GM12865 (cell line): ENCODE measurements around the gene KCNT1.

ENCODE experiments used
- DNase-seq: peaks from one replicate; pipeline ENCODE4 v3.0.0; 2010; ENCODE audit warnings: low read depth
- H3K4me3 ChIP-seq: 2 replicates; pipeline ENCODE4 v1.5.1; 2011; ENCODE audit warnings: mild to moderate bottlenecking, low read depth, low read length, control low read depth
- TF ChIP-seq, protein P1 (sequence below): IDR thresholded peaks from 2 replicates; pipeline ENCODE4 v1.5.1; 2011; ENCODE audit warnings: low read length, control low read depth, low read depth, inconsistent platforms; ENCODE audit not compliant: insufficient read depth; ENCODE audit errors: missing control alignments

Gene KCNT1

GRCh38 chr9:135681161-135681560, 20.8 kb upstream of the KCNT1 start:
- TF ChIP-seq, protein P1, sequence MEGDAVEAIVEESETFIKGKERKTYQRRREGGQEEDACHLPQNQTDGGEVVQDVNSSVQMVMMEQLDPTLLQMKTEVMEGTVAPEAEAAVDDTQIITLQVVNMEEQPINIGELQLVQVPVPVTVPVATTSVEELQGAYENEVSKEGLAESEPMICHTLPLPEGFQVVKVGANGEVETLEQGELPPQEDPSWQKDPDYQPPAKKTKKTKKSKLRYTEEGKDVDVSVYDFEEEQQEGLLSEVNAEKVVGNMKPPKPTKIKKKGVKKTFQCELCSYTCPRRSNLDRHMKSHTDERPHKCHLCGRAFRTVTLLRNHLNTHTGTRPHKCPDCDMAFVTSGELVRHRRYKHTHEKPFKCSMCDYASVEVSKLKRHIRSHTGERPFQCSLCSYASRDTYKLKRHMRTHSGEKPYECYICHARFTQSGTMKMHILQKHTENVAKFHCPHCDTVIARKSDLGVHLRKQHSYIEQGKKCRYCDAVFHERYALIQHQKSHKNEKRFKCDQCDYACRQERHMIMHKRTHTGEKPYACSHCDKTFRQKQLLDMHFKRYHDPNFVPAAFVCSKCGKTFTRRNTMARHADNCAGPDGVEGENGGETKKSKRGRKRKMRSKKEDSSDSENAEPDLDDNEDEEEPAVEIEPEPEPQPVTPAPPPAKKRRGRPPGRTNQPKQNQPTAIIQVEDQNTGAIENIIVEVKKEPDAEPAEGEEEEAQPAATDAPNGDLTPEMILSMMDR, result no peak
- no peak overlapping the region for H3K4me3 ChIP-seq
- DNase-seq, result no peak

DNA sequence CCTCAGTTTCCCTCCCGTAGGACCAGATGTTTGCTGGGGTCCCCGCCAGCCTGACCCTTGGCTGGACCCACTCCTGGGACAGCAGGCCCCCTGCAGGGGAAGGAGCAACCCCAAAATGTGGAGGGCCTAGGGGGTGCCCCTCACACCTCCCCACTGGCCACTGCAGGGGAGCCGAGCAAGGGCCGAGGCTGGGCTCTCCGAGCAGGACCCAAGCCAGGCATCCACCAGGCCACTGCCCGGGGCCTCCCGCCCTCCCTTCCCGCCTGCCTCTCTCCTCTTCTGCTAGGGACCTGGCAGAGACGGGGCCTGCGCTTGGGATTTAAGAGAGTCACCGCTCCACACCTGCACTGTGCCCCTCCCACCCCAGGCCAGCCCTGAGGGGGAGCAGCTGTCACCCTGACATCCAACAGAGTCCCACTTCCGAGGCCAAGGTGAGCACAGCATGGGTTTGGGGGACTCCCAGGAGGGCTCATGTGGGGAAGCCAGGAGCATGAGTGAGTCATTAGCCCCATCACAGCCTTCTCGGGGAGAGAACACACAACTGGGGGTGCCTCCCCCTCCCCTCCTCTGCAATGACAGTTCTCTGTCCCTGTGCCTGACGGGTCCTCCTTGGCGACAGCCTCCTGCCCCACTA, 18.5 kb upstream of the KCNT1 start:
- no peak overlapping the region for H3K4me3 ChIP-seq
- DNase-seq, result no peak
- TF ChIP-seq, protein P1, result no peak

DNA sequence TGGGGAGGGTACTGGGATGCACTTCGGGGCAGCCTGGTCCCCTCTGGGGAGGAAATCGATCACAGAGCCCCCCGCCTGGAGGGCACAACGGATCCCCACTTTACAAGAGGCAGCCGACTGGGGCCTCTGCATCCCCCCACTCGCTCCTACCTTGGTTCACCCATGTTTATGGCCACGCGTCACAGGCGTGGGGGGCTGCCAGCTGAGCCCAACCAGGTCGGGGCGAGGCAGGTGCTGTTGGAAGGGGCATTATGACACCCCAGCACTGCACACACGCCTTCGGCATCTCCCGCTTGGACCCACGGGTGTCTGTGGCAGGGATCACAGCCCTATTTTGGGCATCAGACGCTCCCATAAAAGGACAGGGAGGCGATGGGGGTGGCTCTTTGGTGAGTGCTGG, 17.3 kb upstream of the KCNT1 start:
- no peak for DNase-seq
- H3K4me3 ChIP-seq, result no peak overlapping the region
- TF ChIP-seq, protein P1, result no peak

- DNase-seq, result no peak
- TF ChIP-seq, protein P1, result no peak
- H3K4me3 ChIP-seq, result no peak overlapping the region
Observed at GRCh38 chr9:135687216-135687615, 14.8 kb upstream of the KCNT1 start.

DNA sequence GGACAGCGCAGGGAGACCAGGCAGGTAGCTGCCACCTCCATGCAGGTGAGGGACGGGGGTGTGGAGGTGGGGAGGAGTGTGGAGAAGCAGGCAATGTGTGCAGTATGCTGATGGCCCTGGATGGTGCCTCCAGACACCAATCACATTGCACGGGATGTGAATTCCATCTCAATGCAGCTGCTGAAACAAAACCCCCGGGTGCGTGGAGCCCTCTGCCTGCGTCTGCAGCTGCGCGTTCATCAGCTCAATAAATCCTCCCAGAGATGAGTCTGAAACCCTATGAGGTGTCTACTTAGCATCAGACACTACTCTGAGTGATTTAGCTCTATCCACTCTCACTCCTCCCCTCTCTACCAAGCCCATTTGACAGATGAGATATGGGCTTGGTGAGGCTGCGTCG, 13.0 kb upstream of the KCNT1 start:
- DNase-seq, result no peak
- H3K4me3 ChIP-seq, result no peak overlapping the region
- TF ChIP-seq, protein P1, result no peak

GRCh38 chr9:135690836-135691570, 11.0 kb upstream of the KCNT1 start:
- DNase-seq, result no peak
- H3K4me3 ChIP-seq, result no peak overlapping the region
- TF ChIP-seq, protein P1, result no peak
